ENCODE results near the gene RPS6KA3.
A peak's percentile ranks its signal among the peaks of the same experiment; 100 is the strongest.

Gene RPS6KA3

GRCh38 chrX:20124964-20125363 lies 141.7 kb downstream of the RPS6KA3 start:
- TF ChIP-seq CTCF (IDR thresholded peaks at IDR 0.05; ENCODE audit: unreplicated experiment in 3 of 3): no peak
- H3K4me1 Mint-ChIP-seq: no peaks in the 10 kb centered on the region
- no peak overlapping the region for H3K27ac Mint-ChIP-seq
- no peak overlapping the region for H3K4me3 Mint-ChIP-seq
- H3K9me3 Mint-ChIP-seq: no peaks in the 10 kb centered on the region
- no peaks in the 10 kb centered on the region for H3K27me3 Mint-ChIP-seq (ENCODE audit: low read depth)
- H3K36me3 Mint-ChIP-seq (ENCODE audit: low read depth): peaks cover 6% of the 10 kb centered on the region

GRCh38 chrX:20118065-20118824 lies 148.5 kb downstream of the RPS6KA3 start:
- TF ChIP-seq CTCF (IDR thresholded peaks at IDR 0.05; ENCODE audit: unreplicated experiment in 3 of 3): no peak
- H3K27ac Mint-ChIP-seq: no peak overlapping the region
- no peaks in the 10 kb centered on the region for H3K4me1 Mint-ChIP-seq
- H3K27me3 Mint-ChIP-seq (ENCODE audit: low read depth): peaks cover 39% of the 10 kb centered on the region
- H3K4me3 Mint-ChIP-seq: no peak overlapping the region
- H3K36me3 Mint-ChIP-seq (ENCODE audit: low read depth): no peaks in the 10 kb centered on the region
- H3K9me3 Mint-ChIP-seq: peaks cover 4% of the 10 kb centered on the region

- Mint-ChIP-seq H3K36me3 (ENCODE audit: low read depth) (no peaks in the 10 kb centered on the region), H3K9me3 (peaks cover 4% of the 10 kb centered on the region), H3K27me3 (ENCODE audit: low read depth) (peaks cover 39% of the 10 kb centered on the region), H3K27ac (no peak within 1 kb of the TSS), H3K4me1 (no peaks in the 10 kb centered on the region), H3K4me3 (peak within 1 kb of the TSS; percentile 55 to 77 (median 71))
- no peak for TF ChIP-seq CTCF (IDR thresholded peaks at IDR 0.05; ENCODE audit: unreplicated experiment in 3 of 3)
These were observed 150.0 kb downstream of the RPS6KA3 start, which contains the start of gene MAP7D2 for GRCh38 chrX:20116577-20117240. MAP7D2 (minus strand) TSS chrX:20116907; CDS start chrX:20116879, 28 bp downstream.

- Mint-ChIP-seq H3K36me3 (ENCODE audit: low read depth) (no peaks in the 10 kb centered on the region), H3K4me3 (peak overlapping the region; percentile 55 to 77 (median 71)), H3K27me3 (ENCODE audit: low read depth) (peaks cover 39% of the 10 kb centered on the region), H3K9me3 (peaks cover 7% of the 10 kb centered on the region), H3K4me1 (no peaks in the 10 kb centered on the region), H3K27ac (no peak overlapping the region)
- TF ChIP-seq CTCF (IDR thresholded peaks at IDR 0.05; ENCODE audit: unreplicated experiment in 3 of 3): no peak
These were observed 150.6 kb downstream of the RPS6KA3 start for GRCh38 chrX:20116087-20116576.

GRCh38 chrX:20112022-20112774 lies 154.5 kb downstream of the RPS6KA3 start:
- H3K4me3 Mint-ChIP-seq: no peak overlapping the region
- no peak overlapping the region for H3K27ac Mint-ChIP-seq

More at GRCh38 chrX:20112022-20112774, 154.5 kb downstream of the RPS6KA3 start:
- peaks cover 7% of the 10 kb centered on the region for H3K9me3 Mint-ChIP-seq
- no peaks in the 10 kb centered on the region for H3K36me3 Mint-ChIP-seq (ENCODE audit: low read depth)
- no peaks in the 10 kb centered on the region for H3K4me1 Mint-ChIP-seq
- peaks cover 24% of the 10 kb centered on the region for H3K27me3 Mint-ChIP-seq (ENCODE audit: low read depth)
- TF ChIP-seq CTCF (IDR thresholded peaks at IDR 0.05; ENCODE audit: unreplicated experiment in 3 of 3): no peak

Data from nephron (organoid).